Mesodermal cell (in vitro differentiated cells): ENCODE data around the gene CRTC1.

Experiments used
- H3K27ac ChIP-seq: 2 replicates; pipeline ENCODE4 v1.7.0; 2013; ENCODE audit warnings: mild to moderate bottlenecking, low read depth, low read length, moderate library complexity; ENCODE audit not compliant: severe bottlenecking
- H3K36me3 ChIP-seq: 2 replicates; pipeline ENCODE4 v1.7.1; 2013; ENCODE audit warnings: mild to moderate bottlenecking, low read length, moderate library complexity; ENCODE audit not compliant: control insufficient read depth, insufficient read depth
- H3K4me1 ChIP-seq: one replicate; pipeline ENCODE4 v1.7.1; 2013; ENCODE audit warnings: mild to moderate bottlenecking, low read length; ENCODE audit not compliant: insufficient read depth, control insufficient read depth, poor library complexity, severe bottlenecking
- H3K4me3 ChIP-seq: 2 replicates; pipeline ENCODE4 v1.7.0; 2013; ENCODE audit warnings: low read length, control low read depth, mild to moderate bottlenecking; ENCODE audit not compliant: insufficient read depth, poor library complexity, severe bottlenecking; ENCODE audit errors: extremely low read depth
- H3K9me3 ChIP-seq: 2 replicates; pipeline ENCODE4 v1.7.1; 2013; ENCODE audit warnings: mild to moderate bottlenecking, low read length, moderate library complexity; ENCODE audit not compliant: control insufficient read depth
- WGBS, 2 experiments: methylation state at CpG; one replicate each; pipeline ENCODE4 v1.1.5; 2013; ENCODE audit warnings: missing lambda C conversion rate in 2 of 2; ENCODE audit not compliant: insufficient coverage in 2 of 2; 5-methylcytosine and 5-hydroxymethylcytosine counted together

Gene CRTC1

DNA sequence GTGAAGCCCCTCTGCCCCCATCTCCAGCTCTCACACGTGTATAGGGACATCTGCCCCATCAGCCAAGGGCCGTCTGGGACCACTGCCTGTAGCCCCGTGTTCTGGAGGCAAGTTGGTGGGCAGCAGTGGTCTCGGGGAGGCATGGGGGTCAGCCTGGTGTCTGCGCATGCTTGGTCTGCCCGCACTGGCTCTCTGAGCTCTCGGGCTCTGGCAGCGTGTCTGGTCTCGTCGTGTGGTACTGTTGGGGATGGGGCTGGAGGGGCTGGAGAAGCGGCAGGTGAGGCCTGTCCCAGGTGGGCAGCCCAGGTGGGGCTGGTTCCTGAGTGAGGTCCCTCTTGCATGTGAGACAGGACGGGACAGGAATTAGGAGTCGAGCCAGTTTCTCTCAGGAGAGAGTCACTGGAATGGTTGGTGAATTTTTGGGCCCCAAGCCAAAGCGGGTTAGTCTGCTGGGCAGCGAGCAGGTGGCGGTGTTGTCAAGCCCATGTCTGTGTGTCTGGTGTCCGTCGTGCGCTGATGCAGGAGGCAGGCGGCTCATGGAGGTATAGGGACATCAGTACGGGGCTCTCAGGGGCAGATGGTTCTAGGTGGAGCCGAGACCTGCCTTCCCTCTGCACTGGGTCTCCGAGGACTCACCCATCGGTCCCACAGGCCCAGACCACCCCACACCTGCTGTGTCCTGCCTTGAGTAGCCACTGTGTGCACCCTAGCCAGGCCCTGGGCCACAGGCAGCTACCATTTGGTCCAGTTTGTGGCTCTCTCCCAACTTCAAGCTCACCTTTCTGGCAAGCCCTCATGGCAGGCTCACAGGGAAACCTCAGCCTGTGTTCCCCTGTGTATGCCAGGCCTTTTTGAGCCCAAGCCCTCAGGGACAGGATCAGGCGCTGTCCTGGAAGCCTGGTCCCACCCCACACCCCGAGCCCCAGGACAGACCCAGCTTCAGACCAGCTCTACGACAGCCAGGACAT, 89.4 kb downstream of the CRTC1 start:
- Histone ChIP-seq H3K4me1 (peaks cover 18% of the 10 kb centered on the region), H3K36me3 (no peaks in the 10 kb centered on the region), H3K27ac (no peak overlapping the region), H3K4me3 (no peak overlapping the region), H3K9me3 (no peaks in the 10 kb centered on the region)
- whole genome bisulfite sequencing, 2 experiments: 84 to 85% methylated on average over 21 to 25 of the region's 27 CpGs

DNA sequence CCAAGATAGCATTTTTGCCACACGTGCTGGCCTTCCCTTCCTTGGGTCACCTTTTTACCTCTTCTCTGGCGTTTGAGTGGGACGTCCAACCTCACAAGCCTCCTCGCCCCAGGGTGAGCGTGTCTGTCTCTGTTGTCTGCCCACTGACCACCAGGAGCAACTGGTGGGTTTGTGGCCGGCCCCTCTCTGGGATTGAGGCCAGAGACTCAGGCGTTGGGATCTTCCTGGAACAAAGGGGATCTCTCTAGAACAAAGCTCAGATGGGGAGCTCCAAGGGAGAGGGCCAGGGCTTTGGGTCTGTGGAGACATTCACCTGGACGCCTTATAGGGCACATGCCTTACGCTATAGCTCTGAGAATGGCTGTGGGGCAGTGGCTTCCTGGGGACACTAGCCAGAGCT, 90.2 kb downstream of the CRTC1 start:
- Histone ChIP-seq H3K27ac (no peak overlapping the region), H3K4me3 (no peak overlapping the region), H3K4me1 (peaks cover 11% of the 10 kb centered on the region), H3K9me3 (no peaks in the 10 kb centered on the region), H3K36me3 (no peaks in the 10 kb centered on the region)
- 76 to 82% methylated on average over 9 of the region's 9 CpGs for WGBS, 2 experiments

DNA sequence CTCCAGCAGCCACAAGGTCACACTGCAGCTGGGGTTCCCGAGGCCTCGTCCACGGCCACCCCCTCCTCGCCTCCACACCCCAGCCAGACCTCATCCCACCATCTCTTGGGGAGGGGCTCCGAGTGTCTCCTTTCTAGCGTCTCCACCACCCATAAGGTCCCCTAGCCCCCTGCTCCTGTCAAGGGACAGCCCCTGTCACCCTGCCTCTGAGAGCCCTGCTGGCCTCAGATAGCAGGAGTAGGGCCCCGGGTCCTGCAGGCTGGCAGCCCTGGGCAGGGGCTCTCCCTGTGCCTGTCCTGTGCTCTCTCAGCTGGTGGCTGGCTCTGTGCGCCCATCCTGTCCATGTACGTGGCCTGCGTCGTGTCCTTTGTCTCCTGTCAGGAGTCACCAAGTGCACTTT, 90.6 kb downstream of the CRTC1 start:
- H3K9me3 ChIP-seq: no peaks in the 10 kb centered on the region
- H3K4me1 ChIP-seq: peaks cover 10% of the 10 kb centered on the region
- no peaks in the 10 kb centered on the region for H3K36me3 ChIP-seq
- 89 to 92% methylated on average over 9 to 10 of the region's 11 CpGs for WGBS, 2 experiments
- H3K4me3 ChIP-seq: no peak overlapping the region
- no peak overlapping the region for H3K27ac ChIP-seq

DNA sequence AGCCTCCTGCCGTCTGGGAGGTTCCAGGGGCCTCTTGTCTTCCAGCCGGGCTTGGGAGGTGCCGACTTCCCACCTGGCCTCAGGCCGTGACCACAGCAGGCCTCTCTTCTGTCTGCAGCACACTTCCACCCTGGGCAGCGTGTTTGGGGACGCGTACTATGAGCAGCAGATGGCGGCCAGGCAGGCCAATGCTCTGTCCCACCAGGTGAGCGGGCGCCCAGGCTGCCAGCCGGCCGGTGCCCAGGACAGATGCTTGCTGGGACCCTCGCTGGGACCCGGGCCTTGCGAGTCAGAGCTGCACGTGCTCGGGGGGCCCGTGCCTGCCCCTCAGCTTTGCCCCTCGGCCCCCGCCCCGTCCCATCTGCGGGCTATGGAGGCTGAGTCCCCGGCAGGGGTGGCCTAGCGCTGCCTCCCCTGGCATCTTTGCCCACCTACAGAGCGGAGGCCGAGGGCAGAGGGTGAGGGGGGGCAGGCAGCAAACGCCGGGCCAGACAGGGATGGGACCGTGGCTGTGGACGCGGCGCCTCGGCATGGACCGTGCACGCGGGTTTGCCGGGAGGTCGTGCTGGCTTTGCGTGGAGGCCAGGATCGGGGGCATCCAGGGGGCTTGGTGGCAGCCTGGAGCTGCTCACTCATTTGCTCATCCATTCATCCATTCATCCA, 91.4 kb downstream of the CRTC1 start:
- Histone ChIP-seq H3K36me3 (no peaks in the 10 kb centered on the region), H3K4me1 (peaks cover 10% of the 10 kb centered on the region), H3K4me3 (no peak overlapping the region), H3K9me3 (no peaks in the 10 kb centered on the region), H3K27ac (no peak overlapping the region)
- 94% methylated on average over 33 to 40 of the region's 40 CpGs for WGBS, 2 experiments

DNA sequence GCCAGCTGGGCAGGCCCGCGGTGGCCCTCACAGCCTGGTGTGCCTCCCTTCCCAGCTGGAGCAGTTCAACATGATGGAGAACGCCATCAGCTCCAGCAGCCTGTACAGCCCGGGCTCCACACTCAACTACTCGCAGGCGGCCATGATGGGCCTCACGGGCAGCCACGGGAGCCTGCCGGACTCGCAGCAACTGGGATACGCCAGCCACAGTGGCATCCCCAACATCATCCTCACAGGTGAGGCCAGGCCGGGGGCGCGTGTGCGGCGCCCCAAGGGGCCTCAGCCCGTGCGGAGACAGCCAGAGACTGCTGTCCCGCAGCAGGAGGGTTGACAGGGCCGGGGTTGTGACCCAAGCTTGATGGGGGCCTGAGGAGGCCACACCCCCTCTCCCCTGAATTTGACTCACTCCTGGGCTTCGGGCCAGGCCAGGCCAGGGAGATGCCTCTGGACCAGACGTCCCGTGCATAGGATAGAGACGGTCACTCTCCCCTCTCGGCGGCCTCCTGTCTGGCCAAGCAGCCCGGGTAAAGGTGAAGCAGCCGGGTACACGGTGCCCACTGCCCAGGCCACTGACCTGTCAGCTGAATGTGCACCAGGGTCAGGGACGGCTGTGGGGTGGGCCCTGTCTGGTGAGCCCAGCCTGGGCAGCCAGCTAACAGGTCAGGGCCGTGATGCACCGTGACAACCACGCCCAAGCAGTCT, 92.3 kb downstream of the CRTC1 start:
- H3K4me3 ChIP-seq: no peak overlapping the region
- peaks cover 10% of the 10 kb centered on the region for H3K4me1 ChIP-seq
- no peaks in the 10 kb centered on the region for H3K36me3 ChIP-seq
- H3K27ac ChIP-seq: no peak overlapping the region
- 89% methylated on average over 26 to 33 of the region's 33 CpGs for WGBS, 2 experiments
- H3K9me3 ChIP-seq: no peaks in the 10 kb centered on the region

DNA sequence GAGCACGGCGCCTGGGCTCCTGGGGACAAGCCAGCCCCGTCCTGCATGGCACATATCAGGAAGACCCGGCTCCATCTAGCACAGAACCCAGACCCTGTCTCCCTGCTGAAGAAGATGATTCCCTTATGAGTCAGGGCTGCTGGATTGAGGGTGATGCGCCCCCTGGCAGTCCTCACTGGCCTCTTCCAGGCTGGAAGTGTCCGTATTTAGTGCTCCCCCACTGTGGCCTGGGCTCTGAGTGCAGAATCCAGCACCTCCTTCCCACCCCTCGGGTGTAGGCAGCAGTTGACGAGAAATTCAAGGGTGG, 92.8 kb downstream of the CRTC1 start:
- Histone ChIP-seq H3K9me3 (no peaks in the 10 kb centered on the region), H3K4me3 (no peak overlapping the region), H3K27ac (no peak overlapping the region), H3K36me3 (no peaks in the 10 kb centered on the region), H3K4me1 (peaks cover 10% of the 10 kb centered on the region)
- 57 to 61% methylated on average over 3 to 8 of the region's 8 CpGs for WGBS, 2 experiments

DNA sequence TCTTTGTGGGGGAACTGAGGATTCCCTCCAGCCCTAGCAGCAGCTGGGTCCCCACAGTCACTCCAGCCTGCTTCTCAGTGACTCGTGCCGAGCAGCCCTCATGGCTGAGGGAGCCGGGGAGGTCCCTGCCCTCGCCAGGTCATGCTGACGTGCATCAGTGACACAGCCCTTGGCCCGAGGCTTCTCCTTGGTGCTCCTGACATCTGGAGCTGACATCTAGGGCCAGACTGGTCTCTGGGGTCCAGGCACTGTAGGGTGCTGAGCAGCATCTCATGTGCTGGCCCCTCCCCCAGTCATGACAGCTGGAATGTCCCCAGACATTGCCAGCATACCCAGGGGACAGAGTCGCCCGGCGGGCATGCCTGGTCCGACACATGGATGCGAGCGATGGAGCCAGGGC, 93.3 kb downstream of the CRTC1 start:
- Histone ChIP-seq H3K4me1 (peaks cover 10% of the 10 kb centered on the region), H3K27ac (no peak overlapping the region), H3K36me3 (no peaks in the 10 kb centered on the region), H3K4me3 (no peak overlapping the region), H3K9me3 (no peaks in the 10 kb centered on the region)
- WGBS, 2 experiments: 56 to 63% methylated on average over 12 of the region's 12 CpGs

DNA sequence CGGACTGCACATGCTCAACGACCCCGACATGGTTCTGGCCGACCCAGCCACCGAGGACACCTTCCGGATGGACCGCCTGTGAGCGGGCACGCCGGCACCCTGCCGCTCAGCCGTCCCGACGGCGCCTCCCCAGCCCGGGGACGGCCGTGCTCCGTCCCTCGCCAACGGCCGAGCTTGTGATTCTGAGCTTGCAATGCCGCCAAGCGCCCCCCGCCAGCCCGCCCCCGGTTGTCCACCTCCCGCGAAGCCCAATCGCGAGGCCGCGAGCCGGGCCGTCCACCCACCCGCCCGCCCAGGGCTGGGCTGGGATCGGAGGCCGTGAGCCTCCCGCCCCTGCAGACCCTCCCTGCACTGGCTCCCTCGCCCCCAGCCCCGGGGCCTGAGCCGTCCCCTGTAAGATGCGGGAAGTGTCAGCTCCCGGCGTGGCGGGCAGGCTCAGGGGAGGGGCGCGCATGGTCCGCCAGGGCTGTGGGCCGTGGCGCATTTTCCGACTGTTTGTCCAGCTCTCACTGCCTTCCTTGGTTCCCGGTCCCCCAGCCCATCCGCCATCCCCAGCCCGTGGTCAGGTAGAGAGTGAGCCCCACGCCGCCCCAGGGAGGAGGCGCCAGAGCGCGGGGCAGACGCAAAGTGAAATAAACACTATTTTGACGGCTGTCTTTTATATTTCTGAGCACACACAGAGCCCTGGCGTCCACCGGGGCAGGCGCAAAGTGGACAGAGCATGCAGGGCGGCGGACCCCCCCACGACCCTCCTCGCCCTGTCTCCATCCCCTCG, 94.0 kb downstream of the CRTC1 start:
- H3K36me3 ChIP-seq: no peaks in the 10 kb centered on the region
- H3K4me3 ChIP-seq: no peak overlapping the region
- 40% methylated on average over 54 to 60 of the region's 71 CpGs for WGBS, 2 experiments

DNA sequence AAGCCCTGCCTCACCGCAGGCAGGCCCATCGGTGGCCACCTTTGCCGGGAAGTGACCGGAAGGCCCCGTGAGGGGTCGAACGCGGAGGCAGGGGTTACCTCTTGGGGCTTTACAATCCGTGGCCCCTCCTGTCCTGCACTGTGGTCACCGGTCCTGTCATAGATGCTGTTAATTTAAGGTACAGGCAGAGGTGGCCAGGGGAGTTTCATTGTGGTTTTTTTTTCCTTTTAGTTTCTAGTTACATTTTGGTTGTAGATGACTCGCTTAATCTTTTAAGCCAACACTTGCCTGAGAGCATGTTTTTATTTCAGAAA, 94.6 kb downstream of the CRTC1 start:
- 40 to 49% methylated on average over 9 to 10 of the region's 11 CpGs for WGBS, 2 experiments
- Histone ChIP-seq H3K27ac (no peak overlapping the region), H3K36me3 (no peaks in the 10 kb centered on the region), H3K4me3 (no peak overlapping the region), H3K9me3 (no peaks in the 10 kb centered on the region), H3K4me1 (peaks cover 10% of the 10 kb centered on the region)

More for the DNA sequence above, 94.0 kb downstream of the CRTC1 start:
- Histone ChIP-seq H3K9me3 (no peaks in the 10 kb centered on the region), H3K27ac (no peak overlapping the region), H3K4me1 (peaks cover 10% of the 10 kb centered on the region)

DNA sequence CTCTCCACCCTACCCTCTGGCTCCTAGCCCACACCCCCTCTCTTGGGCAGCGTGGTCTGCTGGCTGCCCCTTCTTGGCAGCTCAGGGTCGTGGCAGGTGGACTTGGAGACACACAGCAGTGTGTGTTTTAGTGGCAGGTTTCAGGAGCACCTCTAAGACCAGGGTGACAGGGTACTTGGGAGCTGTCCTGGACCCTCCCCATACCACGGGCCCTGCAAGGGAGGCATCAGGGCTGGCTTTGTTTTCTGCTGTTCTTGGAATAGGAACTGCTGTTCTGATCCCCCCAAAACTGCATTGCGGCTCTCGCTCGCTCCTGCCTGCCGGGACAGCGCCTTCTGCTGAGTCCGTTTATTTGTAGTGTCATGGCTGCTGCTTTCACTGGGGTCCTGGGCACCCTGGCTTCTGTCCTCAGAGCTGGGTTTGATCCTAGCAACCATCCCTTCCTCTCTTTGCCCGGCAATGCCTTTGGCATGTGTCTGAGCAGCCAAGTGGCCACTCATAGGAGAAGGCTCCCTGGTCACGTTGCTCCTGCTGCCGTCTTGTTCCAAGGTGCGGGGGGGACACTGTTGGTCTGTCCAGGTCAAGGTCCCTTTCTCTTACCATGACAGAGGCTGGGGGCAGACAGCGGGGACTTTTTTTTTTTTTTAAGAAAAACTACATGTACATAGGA, 95.5 kb downstream of the CRTC1 start:
- no peak overlapping the region for H3K27ac ChIP-seq
- 75 to 79% methylated on average over 10 to 12 of the region's 14 CpGs for WGBS, 2 experiments
- H3K4me1 ChIP-seq: peaks cover 10% of the 10 kb centered on the region
- no peaks in the 10 kb centered on the region for H3K9me3 ChIP-seq
- H3K36me3 ChIP-seq: no peaks in the 10 kb centered on the region
- no peak overlapping the region for H3K4me3 ChIP-seq
